Measurements from ENCODE around the gene SRGAP1.

DNA sequence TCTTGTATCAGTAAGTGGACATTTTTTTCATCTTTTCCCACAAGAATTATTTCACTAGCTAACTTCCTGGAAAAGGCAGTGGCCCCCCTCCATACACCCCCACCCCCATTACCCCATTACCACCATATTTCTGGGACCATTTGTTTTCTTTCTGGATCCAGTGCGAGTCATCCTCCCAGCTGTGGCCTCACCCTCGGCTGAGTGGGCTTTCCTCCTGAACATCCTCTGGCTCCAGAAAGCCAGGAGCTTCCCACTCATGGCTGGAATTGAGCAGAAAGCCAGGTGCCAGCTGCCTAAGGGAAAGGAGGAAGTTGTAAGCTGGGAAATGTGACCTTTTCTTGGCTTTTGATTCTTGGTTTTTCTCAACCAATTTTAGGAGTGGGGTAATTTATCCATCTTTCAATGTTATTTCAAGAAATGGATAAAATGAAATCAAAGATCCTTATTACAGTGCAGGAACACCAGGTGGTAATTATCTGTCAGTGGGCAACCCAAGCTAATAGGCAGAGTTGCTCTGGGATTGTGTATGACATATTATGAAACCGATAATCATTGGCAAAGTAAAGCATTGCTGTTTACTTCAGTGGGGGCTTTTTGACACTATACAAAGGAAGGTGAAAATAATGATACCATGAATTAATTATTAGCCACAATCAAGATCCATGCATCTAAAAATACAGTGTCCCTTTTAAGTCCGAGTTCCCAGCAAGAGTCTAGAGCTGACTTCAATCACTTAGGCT is 253.0 kb downstream of the SRGAP1 start:
- TF ChIP-seq, protein P1, sequence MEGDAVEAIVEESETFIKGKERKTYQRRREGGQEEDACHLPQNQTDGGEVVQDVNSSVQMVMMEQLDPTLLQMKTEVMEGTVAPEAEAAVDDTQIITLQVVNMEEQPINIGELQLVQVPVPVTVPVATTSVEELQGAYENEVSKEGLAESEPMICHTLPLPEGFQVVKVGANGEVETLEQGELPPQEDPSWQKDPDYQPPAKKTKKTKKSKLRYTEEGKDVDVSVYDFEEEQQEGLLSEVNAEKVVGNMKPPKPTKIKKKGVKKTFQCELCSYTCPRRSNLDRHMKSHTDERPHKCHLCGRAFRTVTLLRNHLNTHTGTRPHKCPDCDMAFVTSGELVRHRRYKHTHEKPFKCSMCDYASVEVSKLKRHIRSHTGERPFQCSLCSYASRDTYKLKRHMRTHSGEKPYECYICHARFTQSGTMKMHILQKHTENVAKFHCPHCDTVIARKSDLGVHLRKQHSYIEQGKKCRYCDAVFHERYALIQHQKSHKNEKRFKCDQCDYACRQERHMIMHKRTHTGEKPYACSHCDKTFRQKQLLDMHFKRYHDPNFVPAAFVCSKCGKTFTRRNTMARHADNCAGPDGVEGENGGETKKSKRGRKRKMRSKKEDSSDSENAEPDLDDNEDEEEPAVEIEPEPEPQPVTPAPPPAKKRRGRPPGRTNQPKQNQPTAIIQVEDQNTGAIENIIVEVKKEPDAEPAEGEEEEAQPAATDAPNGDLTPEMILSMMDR (IDR thresholded peaks at IDR 0.05; ENCODE audit: low read length): no peak
- TF ChIP-seq EZH2 (IDR thresholded peaks at IDR 0.05; ENCODE audit: borderline replicate concordance, low read length): no peak

Measured in OCI-LY1 (cell line).